Measurements from ENCODE around the gene TIGD1.

- TF ChIP-seq, protein P1, sequence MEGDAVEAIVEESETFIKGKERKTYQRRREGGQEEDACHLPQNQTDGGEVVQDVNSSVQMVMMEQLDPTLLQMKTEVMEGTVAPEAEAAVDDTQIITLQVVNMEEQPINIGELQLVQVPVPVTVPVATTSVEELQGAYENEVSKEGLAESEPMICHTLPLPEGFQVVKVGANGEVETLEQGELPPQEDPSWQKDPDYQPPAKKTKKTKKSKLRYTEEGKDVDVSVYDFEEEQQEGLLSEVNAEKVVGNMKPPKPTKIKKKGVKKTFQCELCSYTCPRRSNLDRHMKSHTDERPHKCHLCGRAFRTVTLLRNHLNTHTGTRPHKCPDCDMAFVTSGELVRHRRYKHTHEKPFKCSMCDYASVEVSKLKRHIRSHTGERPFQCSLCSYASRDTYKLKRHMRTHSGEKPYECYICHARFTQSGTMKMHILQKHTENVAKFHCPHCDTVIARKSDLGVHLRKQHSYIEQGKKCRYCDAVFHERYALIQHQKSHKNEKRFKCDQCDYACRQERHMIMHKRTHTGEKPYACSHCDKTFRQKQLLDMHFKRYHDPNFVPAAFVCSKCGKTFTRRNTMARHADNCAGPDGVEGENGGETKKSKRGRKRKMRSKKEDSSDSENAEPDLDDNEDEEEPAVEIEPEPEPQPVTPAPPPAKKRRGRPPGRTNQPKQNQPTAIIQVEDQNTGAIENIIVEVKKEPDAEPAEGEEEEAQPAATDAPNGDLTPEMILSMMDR (IDR thresholded peaks at IDR 0.05), result no peak
- TF ChIP-seq POLR2A (IDR thresholded peaks at IDR 0.05), result no peak
Measured at GRCh38 chr2:232502911-232503808, 47.2 kb downstream of the TIGD1 start.
